Smooth muscle cell (in vitro differentiated cells): Measurements from ENCODE around the gene POLE4. TPM values are rescaled to one million over a fixed set of nuclear protein-coding genes. Genes with fewer than 3 reads are reported as not detected.

Source experiments
- DNase-seq: peaks from one replicate; lab custom pipeline; 2025; ENCODE audit not compliant: unreplicated experiment; lab: John Stamatoyannopoulos, UW
- H2AFZ ChIP-seq: fragments of 200-600 bp; sonication (generic); 2 replicates; pipeline ENCODE4 v1.6.0; 2016; ENCODE audit warnings: antibody characterized with exemption, low read depth, mild to moderate bottlenecking
- H3F3A ChIP-seq: fragments of 200-600 bp; sonication (generic); 2 replicates; pipeline ENCODE4 v1.6.0; 2017; ENCODE audit warnings: antibody characterized with exemption, low read depth
- H3K27ac ChIP-seq: fragments of 200-600 bp; sonication (generic); 2 replicates; pipeline ENCODE4 v1.5.1; 2016; ENCODE audit warnings: low read depth, mild to moderate bottlenecking
- H3K27me3 ChIP-seq: fragments of 200-600 bp; sonication (generic); 2 replicates; pipeline ENCODE4 v1.6.1; 2016; ENCODE audit warnings: low read depth, mild to moderate bottlenecking
- H3K36me3 ChIP-seq: fragments of 200-600 bp; sonication (generic); 2 replicates; pipeline ENCODE4 v1.5.1; 2016; ENCODE audit warnings: low read depth
- H3K4me1 ChIP-seq: fragments of 200-600 bp; sonication (generic); 2 replicates; pipeline ENCODE4 v1.5.1; 2016; ENCODE audit warnings: low read depth
- H3K4me2 ChIP-seq: fragments of 200-600 bp; sonication (generic); 2 replicates; pipeline ENCODE4 v1.6.0; 2016; ENCODE audit warnings: mild to moderate bottlenecking
- H3K4me3 ChIP-seq: fragments of 200-600 bp; sonication (generic); 2 replicates; pipeline ENCODE4 v1.5.1; 2016; ENCODE audit warnings: mild to moderate bottlenecking
- H3K79me2 ChIP-seq: fragments of 200-600 bp; sonication (generic); 2 replicates; pipeline ENCODE4 v1.6.0; 2016; ENCODE audit warnings: low read depth, mild to moderate bottlenecking
- H3K9ac ChIP-seq: fragments of 200-600 bp; sonication (generic); 2 replicates; pipeline ENCODE4 v1.6.0; 2016; ENCODE audit warnings: low read depth
- H3K9me3 ChIP-seq: fragments of 200-600 bp; sonication (generic); replicated peaks from 2 replicates; pipeline ENCODE4 v1.5.1; 2016; ENCODE audit warnings: low read depth
- H4K20me1 ChIP-seq: fragments of 200-600 bp; sonication (generic); 2 replicates; pipeline ENCODE4 v1.6.0; 2016; ENCODE audit warnings: low read depth
- WGBS: methylation state at CpG from one replicate; pipeline ENCODE4 v1.1.7; 2016; ENCODE audit warnings: low lambda C conversion rate; 5-methylcytosine and 5-hydroxymethylcytosine counted together
- polyA plus RNA-seq: library from polyadenylated mRNA; unstranded; fragments of >200 nt; fragmentation: Nextera tagmentation; extraction: Ambion mirVana; gene quantifications from 2 replicates; pipeline ENCODE4 v1.2.1, GENCODE V29; 2016
- total RNA-seq: library from RNA; depleted of rRNA; stranded (reverse); fragments of >200 nt; gene quantifications from 2 replicates; pipeline ENCODE4 v1.2.3, GENCODE V29; 2014
- TF ChIP-seq, protein P1 (sequence below): fragments of 200-600 bp; sonication (generic); IDR thresholded peaks from 2 replicates; pipeline ENCODE4 v1.5.1; 2017; ENCODE audit warnings: borderline replicate concordance, mild to moderate bottlenecking, antibody characterized with exemption; ENCODE audit not compliant: insufficient read depth, poor library complexity, severe bottlenecking

POLE4 gene
- total and polyA plus RNA-seq, 2 experiments from 2014 or later: 30.7 to 149 TPM

DNA sequence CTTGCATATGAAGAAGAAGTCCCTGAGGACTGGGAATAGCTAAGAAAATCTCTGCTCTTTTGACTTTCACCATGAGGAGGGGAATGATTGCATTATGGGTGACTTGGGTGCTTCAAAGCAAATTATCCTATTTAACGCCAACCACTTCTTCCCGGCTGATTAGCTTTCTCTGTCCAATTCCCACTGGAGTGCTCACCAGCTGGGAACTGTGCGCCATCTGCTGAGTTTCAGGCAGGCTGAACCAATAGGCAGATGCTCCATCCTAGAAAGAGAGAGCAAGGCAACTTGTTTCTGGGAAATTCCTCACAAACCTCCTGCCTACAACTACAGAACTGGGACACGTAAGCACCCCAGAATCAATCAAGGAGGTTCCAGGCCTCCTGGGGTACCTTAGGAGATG, 49.4 kb downstream of the POLE4 start:
- H3K36me3 ChIP-seq: no peaks in the 10 kb centered on the region
- no peak overlapping the region for H2AFZ ChIP-seq
- no peaks in the 10 kb centered on the region for H3K79me2 ChIP-seq
- H3K9ac ChIP-seq: no peak overlapping the region
- no peak overlapping the region for H3K4me3 ChIP-seq
- no peaks in the 10 kb centered on the region for H3K27me3 ChIP-seq
- WGBS: 91% methylated on average over 4 of the region's 4 CpGs
- H4K20me1 ChIP-seq: no peaks in the 10 kb centered on the region
- TF ChIP-seq, protein P1, sequence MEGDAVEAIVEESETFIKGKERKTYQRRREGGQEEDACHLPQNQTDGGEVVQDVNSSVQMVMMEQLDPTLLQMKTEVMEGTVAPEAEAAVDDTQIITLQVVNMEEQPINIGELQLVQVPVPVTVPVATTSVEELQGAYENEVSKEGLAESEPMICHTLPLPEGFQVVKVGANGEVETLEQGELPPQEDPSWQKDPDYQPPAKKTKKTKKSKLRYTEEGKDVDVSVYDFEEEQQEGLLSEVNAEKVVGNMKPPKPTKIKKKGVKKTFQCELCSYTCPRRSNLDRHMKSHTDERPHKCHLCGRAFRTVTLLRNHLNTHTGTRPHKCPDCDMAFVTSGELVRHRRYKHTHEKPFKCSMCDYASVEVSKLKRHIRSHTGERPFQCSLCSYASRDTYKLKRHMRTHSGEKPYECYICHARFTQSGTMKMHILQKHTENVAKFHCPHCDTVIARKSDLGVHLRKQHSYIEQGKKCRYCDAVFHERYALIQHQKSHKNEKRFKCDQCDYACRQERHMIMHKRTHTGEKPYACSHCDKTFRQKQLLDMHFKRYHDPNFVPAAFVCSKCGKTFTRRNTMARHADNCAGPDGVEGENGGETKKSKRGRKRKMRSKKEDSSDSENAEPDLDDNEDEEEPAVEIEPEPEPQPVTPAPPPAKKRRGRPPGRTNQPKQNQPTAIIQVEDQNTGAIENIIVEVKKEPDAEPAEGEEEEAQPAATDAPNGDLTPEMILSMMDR: no peak
- H3K4me2 ChIP-seq: no peak overlapping the region
- H3F3A ChIP-seq: no peaks in the 10 kb centered on the region
- no peak for DNase-seq
- H3K4me1 ChIP-seq: no peaks in the 10 kb centered on the region
- no peaks in the 10 kb centered on the region for H3K9me3 ChIP-seq
- H3K27ac ChIP-seq: no peak overlapping the region

DNA sequence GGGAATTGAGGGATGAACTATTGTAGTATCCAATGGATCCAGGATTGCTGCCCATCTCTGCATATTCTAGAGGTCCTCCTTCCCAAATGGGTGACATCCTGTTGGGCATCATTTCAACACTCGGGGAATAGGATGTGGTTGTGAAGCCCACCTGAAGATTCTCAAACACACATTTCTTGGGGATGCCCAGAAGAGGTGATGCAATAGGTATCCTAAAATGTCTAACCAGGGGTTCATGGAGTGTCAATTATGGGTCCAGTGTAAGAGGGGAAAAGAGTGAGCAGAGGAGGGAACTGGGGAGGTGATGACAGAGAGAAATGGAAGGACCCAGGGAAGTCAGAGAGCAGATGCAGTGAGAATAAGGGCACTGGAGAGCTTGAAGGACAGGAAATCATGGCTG, 52.1 kb downstream of the POLE4 start:
- no peak overlapping the region for H3K9ac ChIP-seq
- no peaks in the 10 kb centered on the region for H3K9me3 ChIP-seq
- no peak overlapping the region for H3K27ac ChIP-seq
- H3K4me3 ChIP-seq: no peak overlapping the region
- WGBS: 100% methylated on average over 1 of the region's 1 CpG
- no peak for DNase-seq
- H3F3A ChIP-seq: no peaks in the 10 kb centered on the region
- no peak overlapping the region for H2AFZ ChIP-seq
- TF ChIP-seq, protein P1: no peak
- H3K79me2 ChIP-seq: no peaks in the 10 kb centered on the region
- no peaks in the 10 kb centered on the region for H4K20me1 ChIP-seq
- no peak overlapping the region for H3K4me2 ChIP-seq
- no peaks in the 10 kb centered on the region for H3K4me1 ChIP-seq
- H3K27me3 ChIP-seq: no peaks in the 10 kb centered on the region
- H3K36me3 ChIP-seq: no peaks in the 10 kb centered on the region

DNA sequence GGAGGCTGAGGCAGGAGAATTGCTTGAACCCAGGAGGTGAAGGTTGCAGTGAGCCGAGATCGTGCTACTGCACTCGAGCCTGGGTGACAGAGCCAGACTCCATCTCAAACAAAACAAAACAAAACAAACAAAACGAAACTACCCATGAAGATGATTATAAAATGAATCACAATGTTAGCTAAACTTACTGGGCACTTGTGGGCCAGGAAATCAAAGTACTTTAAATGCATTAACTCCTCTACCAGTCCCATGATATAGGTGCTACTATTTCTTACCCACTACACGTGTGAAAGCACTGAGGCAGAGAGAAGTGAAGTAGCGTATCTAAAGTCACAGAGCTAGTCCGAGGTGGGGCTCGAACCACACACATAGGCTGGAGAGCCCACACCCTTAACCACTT, 53.6 kb downstream of the POLE4 start:
- Histone ChIP-seq H3K9me3 (no peaks in the 10 kb centered on the region), H3K36me3 (no peaks in the 10 kb centered on the region), H3K4me3 (no peak overlapping the region), H3K79me2 (no peaks in the 10 kb centered on the region), H3F3A (no peaks in the 10 kb centered on the region), H3K27me3 (no peaks in the 10 kb centered on the region), H3K4me2 (no peak overlapping the region), H3K27ac (no peak overlapping the region), H3K4me1 (no peaks in the 10 kb centered on the region), H3K9ac (no peak overlapping the region), H2AFZ (no peak overlapping the region), H4K20me1 (no peaks in the 10 kb centered on the region)
- TF ChIP-seq, protein P1: no peak
- no peak for DNase-seq
- 95% methylated on average over 8 of the region's 8 CpGs for WGBS

DNA sequence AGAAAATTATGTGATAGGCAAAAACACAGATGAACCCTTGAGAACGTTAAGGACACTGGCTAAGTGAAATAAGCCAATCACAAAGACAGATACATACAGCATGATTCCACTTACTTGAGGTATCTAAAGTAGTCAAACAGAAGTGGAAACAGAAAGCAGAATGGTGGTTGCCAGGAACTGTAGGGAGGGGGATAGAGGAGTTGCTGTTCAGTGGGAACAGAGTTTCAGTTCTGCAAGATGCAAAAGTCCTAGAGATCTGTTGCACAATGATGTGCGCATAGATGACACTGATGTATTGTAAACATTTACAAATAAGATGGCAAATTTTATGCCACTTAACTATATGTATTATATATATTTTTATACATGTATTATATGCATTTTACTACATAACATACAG, 59.7 kb downstream of the POLE4 start:
- no peak overlapping the region for H2AFZ ChIP-seq
- H3K79me2 ChIP-seq: no peaks in the 10 kb centered on the region
- no peaks in the 10 kb centered on the region for H3K36me3 ChIP-seq
- TF ChIP-seq, protein P1: no peak
- 93% methylated on average over 2 of the region's 2 CpGs for WGBS
- no peak overlapping the region for H3K4me3 ChIP-seq
- no peaks in the 10 kb centered on the region for H3K9me3 ChIP-seq
- no peaks in the 10 kb centered on the region for H3K4me1 ChIP-seq
- H4K20me1 ChIP-seq: no peaks in the 10 kb centered on the region
- H3K27me3 ChIP-seq: no peaks in the 10 kb centered on the region
- no peak for DNase-seq
- H3K27ac ChIP-seq: no peak overlapping the region
- no peak overlapping the region for H3K4me2 ChIP-seq
- no peaks in the 10 kb centered on the region for H3F3A ChIP-seq
- H3K9ac ChIP-seq: no peak overlapping the region
